Panc1 (cell line): ENCODE results near the gene U2AF1L4. TPM values are rescaled to one million over a fixed set of nuclear protein-coding genes. Genes with fewer than 3 reads are reported as not detected.

Source experiments
- ATAC-seq: fragments of 200-7000 bp; cut with Tn5 transposase; 2 replicates; pipeline ENCODE4 v1.9.1; 2020; ENCODE audit warnings: mild to moderate bottlenecking, moderate library complexity
- BruUV-seq: library from RNA; stranded (reverse); fragments of 400-500 nt; replicated peaks from 2 replicates; lab custom pipeline; 2021; lab: Mats Ljungman, UMichigan
- CTCF ChIA-PET: fragments of 300-600 bp; sonication (Branson Sonifier 250); formaldehyde crosslinking; loops from one replicate; lab custom pipeline; 2022; ENCODE audit warnings: antibody characterized with exemption; lab: Charles Lee
- POLR2A ChIA-PET: fragments of 300-600 bp; sonication (Branson Sonifier 250); formaldehyde crosslinking; loops from one replicate; lab custom pipeline; 2022; ENCODE audit warnings: antibody characterized with exemption; lab: Charles Lee
- DNase-seq: peaks from one replicate; pipeline ENCODE4 v3.0.0-alpha.2; 2010; ENCODE audit warnings: low read depth, low spot score
- H3K27ac ChIP-seq: 2 replicates; pipeline ENCODE4 v1.5.1; 2011; ENCODE audit warnings: mild to moderate bottlenecking, low read length, inconsistent platforms
- H3K27me3 ChIP-seq: fragments of 200-500 bp; sonication (Bioruptor generic); 2 replicates; pipeline ENCODE4 v1.6.0; 2014; ENCODE audit warnings: low read length, inconsistent platforms; ENCODE audit not compliant: control insufficient read depth, insufficient read depth
- H3K36me3 ChIP-seq: fragments of 200-500 bp; sonication (Bioruptor generic); 2 replicates; pipeline ENCODE4 v1.5.1; 2014; ENCODE audit warnings: inconsistent platforms, mild to moderate bottlenecking, low read length, moderate library complexity; ENCODE audit not compliant: control insufficient read depth, insufficient read depth
- H3K4me1 ChIP-seq: 2 replicates; pipeline ENCODE4 v1.5.1; 2011; ENCODE audit warnings: inconsistent platforms, mild to moderate bottlenecking, low read length, moderate library complexity; ENCODE audit not compliant: control insufficient read depth, insufficient read depth
- H3K4me3 ChIP-seq, 2 experiments: 2 replicates each; pipeline ENCODE4 v1.5.1; 2011 to 2012; ENCODE audit warnings: low read depth in 2 of 2, low read length in 2 of 2, mild to moderate bottlenecking in 2 of 2, inconsistent platforms in 1 of 2, moderate library complexity in 1 of 2
- H3K9me3 ChIP-seq: fragments of 200-500 bp; sonication (Bioruptor generic); 2 replicates; pipeline ENCODE4 v1.5.1; 2014; ENCODE audit warnings: low read depth, mild to moderate bottlenecking, inconsistent platforms, low read length, moderate library complexity; ENCODE audit not compliant: control insufficient read depth, insufficient read depth
- POLR2AphosphoS5 ChIP-seq: IDR thresholded peaks from 2 replicates; pipeline ENCODE4 v1.6.1; 2012; ENCODE audit warnings: mild to moderate bottlenecking, low read depth, low read length, moderate library complexity
- SIN3A ChIP-seq: IDR thresholded peaks from 2 replicates; pipeline ENCODE4 v1.6.1; 2012; ENCODE audit warnings: low read depth, mild to moderate bottlenecking, low read length, moderate library complexity, borderline replicate concordance; ENCODE audit not compliant: insufficient read depth
- TCF7L2 ChIP-seq: IDR thresholded peaks from 2 replicates; pipeline ENCODE4 v1.6.1; 2011; ENCODE audit warnings: mild to moderate bottlenecking, low read depth, low read length, inconsistent platforms
- in situ Hi-C: cut with HindIII; loops from 2 replicates; pipeline ENCODE4 v1.10.0; 2016; ENCODE audit warnings: low sequenced_read_pairs, low pct_unique_long_range_greater_than_20kb
- intact Hi-C: fragments of 100-400 bp; cut with micrococcal nuclease; formaldehyde crosslinking; loops from one replicate; pipeline ENCODE4 v1.10.0; 2022; ENCODE audit not compliant: unreplicated experiment
- total RNA-seq: library from RNA; stranded (reverse); gene quantifications from one replicate; pipeline ENCODE4 v1.2.1, GENCODE V29; 2021; ENCODE audit not compliant: unreplicated experiment
- TF ChIP-seq, protein P1 (sequence below), 2 experiments: IDR thresholded peaks; 2 replicates each; pipeline ENCODE4 v1.6.1; 2011 to 2012; ENCODE audit warnings: low read depth in 2 of 2, control low read depth in 1 of 2, low read length in 1 of 2, mild to moderate bottlenecking in 1 of 2, moderate library complexity in 1 of 2; ENCODE audit not compliant: insufficient read depth in 1 of 2
- TF ChIP-seq, protein P2 (sequence below): fragments of 450-650 bp; IDR thresholded peaks from 2 replicates; pipeline ENCODE4 v1.5.1; 2017; ENCODE audit warnings: mild to moderate bottlenecking

The U2AF1L4 gene
- total RNA-seq, 1 experiment from 2014 or later: 29.8 TPM

DNA sequence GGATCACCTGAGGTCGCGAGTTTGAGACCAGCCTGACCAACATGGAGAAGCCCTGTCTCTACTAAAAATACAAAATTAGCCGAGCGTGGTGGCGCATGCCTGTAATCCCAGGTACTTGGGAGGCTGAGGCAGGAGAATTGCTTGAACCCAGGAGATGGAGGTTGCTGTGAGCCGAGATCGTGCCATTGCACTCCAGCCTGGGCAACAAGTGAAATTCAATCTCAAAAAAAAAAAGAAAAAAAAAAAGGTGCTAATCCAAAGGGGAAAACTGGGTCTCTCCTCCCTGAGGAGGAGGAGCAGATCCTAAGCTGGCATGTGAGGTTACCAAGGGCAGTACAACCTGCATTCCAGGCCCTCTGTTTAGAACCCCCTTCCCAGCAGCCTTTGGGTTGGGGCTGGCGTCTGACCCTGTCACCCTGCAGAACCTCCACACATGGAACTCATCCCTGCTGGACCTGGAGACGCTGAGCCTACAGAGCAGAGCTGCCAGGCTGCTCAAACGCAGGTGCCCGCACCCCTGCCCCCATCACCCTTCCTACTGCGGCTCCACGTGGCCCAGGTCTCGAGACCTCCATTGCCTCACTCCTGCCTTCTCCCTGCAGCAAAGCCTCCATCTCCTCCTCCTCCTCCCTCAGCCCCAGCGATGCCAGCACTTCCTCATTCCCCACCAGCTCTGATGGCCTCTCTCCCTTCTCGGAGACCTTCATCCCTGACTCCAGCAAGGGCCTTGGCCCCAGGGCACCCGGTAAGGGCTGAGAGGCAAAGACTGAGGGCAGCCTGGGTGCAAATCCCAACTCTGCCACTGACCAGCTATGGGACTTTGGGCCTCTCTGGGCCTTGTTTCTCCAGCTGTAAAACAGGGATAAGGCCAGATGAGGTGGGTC is 19.5 kb upstream of the U2AF1L4 start:
- Histone ChIP-seq H3K36me3 (no peaks in the 10 kb centered on the region), H3K9me3 (no peaks in the 10 kb centered on the region), H3K4me3 (no peak overlapping the region), H3K27ac (no peak overlapping the region), H3K4me1 (peaks cover under 1% of the 10 kb centered on the region; the same call in 1 of the 2 replicates), H3K27me3 (no peaks in the 10 kb centered on the region)
- in situ Hi-C loops (no loop called here), intact Hi-C loops (no loop called here)
- BruUV-seq: TSS peak; percentile 64
- POLR2A ChIA-PET: no interaction called here
- no peak for DNase-seq
- TF ChIP-seq POLR2AphosphoS5 (no peak), TCF7L2 (no peak), SIN3A (no peak)
- TF ChIP-seq, protein P1, sequence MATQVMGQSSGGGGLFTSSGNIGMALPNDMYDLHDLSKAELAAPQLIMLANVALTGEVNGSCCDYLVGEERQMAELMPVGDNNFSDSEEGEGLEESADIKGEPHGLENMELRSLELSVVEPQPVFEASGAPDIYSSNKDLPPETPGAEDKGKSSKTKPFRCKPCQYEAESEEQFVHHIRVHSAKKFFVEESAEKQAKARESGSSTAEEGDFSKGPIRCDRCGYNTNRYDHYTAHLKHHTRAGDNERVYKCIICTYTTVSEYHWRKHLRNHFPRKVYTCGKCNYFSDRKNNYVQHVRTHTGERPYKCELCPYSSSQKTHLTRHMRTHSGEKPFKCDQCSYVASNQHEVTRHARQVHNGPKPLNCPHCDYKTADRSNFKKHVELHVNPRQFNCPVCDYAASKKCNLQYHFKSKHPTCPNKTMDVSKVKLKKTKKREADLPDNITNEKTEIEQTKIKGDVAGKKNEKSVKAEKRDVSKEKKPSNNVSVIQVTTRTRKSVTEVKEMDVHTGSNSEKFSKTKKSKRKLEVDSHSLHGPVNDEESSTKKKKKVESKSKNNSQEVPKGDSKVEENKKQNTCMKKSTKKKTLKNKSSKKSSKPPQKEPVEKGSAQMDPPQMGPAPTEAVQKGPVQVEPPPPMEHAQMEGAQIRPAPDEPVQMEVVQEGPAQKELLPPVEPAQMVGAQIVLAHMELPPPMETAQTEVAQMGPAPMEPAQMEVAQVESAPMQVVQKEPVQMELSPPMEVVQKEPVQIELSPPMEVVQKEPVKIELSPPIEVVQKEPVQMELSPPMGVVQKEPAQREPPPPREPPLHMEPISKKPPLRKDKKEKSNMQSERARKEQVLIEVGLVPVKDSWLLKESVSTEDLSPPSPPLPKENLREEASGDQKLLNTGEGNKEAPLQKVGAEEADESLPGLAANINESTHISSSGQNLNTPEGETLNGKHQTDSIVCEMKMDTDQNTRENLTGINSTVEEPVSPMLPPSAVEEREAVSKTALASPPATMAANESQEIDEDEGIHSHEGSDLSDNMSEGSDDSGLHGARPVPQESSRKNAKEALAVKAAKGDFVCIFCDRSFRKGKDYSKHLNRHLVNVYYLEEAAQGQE (IDR thresholded peaks at IDR 0.05; ENCODE audit: insufficient read depth in 1 of 2, low read depth in 2 of 2, low read length in 1 of 2): no peak
- TF ChIP-seq, protein P2, sequence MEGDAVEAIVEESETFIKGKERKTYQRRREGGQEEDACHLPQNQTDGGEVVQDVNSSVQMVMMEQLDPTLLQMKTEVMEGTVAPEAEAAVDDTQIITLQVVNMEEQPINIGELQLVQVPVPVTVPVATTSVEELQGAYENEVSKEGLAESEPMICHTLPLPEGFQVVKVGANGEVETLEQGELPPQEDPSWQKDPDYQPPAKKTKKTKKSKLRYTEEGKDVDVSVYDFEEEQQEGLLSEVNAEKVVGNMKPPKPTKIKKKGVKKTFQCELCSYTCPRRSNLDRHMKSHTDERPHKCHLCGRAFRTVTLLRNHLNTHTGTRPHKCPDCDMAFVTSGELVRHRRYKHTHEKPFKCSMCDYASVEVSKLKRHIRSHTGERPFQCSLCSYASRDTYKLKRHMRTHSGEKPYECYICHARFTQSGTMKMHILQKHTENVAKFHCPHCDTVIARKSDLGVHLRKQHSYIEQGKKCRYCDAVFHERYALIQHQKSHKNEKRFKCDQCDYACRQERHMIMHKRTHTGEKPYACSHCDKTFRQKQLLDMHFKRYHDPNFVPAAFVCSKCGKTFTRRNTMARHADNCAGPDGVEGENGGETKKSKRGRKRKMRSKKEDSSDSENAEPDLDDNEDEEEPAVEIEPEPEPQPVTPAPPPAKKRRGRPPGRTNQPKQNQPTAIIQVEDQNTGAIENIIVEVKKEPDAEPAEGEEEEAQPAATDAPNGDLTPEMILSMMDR: no peak
- CTCF ChIA-PET: no interaction called here
- no peak for ATAC-seq

DNA sequence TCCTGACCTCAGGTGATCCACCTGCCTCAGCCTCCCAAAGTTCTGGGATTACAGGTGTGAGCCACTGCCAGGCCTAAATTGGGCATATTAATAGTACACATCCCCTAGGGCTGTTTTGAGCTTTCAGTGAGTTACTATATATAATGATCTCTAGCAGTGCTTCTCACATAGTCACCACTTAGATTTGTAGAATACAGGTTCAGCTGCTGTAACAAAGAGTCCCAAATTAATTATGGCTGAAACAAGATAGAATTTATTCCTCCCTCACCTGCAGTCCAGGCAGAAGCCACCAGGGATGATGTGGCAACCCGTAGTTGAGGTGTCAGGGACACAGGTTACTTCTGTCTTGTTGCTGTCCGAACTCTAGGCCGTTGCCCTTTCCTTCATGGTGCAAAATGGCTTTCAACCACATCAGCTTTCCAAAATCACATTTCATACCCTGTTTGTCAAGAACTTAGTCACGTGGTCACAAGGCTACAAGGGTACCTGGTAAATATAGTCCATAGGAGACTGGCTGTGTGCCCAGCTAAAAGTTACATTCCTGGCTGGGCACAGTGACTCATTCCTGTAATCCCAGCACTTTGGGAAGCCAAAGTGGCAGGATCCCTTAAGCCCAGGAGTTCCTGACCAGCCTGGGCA is 15.6 kb upstream of the U2AF1L4 start:
- no TSS peak for BruUV-seq
- Histone ChIP-seq H3K27ac (no peak overlapping the region), H3K36me3 (no peaks in the 10 kb centered on the region), H3K27me3 (no peaks in the 10 kb centered on the region), H3K9me3 (no peaks in the 10 kb centered on the region), H3K4me1 (peaks cover 16% of the 10 kb centered on the region), H3K4me3 (no peak overlapping the region)
- in situ Hi-C loops (no loop called here), intact Hi-C loops (no loop called here)
- TF ChIP-seq POLR2AphosphoS5: no peak
- TF ChIP-seq, protein P2: no peak
- no peak for TF ChIP-seq TCF7L2
- TF ChIP-seq, protein P1 (IDR thresholded peaks at IDR 0.05; ENCODE audit: insufficient read depth in 1 of 2, low read depth in 2 of 2, low read length in 1 of 2): no peak
- no peak for TF ChIP-seq SIN3A
- DNase-seq: no peak
- ATAC-seq: no peak
- ChIA-PET CTCF (no interaction called here), POLR2A (no interaction called here)
